ENCODE results near the gene SBF2.

- TF ChIP-seq POLR2A (IDR thresholded peaks at IDR 0.05; ENCODE audit: low read depth, low read length) (peak; percentile 96), POLR2AphosphoS5 (IDR thresholded peaks at IDR 0.05; ENCODE audit: low read depth, low read length) (peak; percentile 95)
Observed at GRCh38 chr11:10304495-10305261, 10.7 kb upstream of the SBF2 start, which contains the start of gene ADM.

Data from GM12892 (cell line).